Panc1 (cell line): ENCODE results near the gene COPS8. TPM values are rescaled to one million over a fixed set of nuclear protein-coding genes. Genes with fewer than 3 reads are reported as not detected.

Source experiments
- ATAC-seq: fragments of 200-7000 bp; cut with Tn5 transposase; 2 replicates; pipeline ENCODE4 v1.9.1; 2020; ENCODE audit warnings: mild to moderate bottlenecking, moderate library complexity
- BruUV-seq: library from RNA; stranded (reverse); fragments of 400-500 nt; replicated peaks from 2 replicates; lab custom pipeline; 2021; lab: Mats Ljungman, UMichigan
- CTCF ChIA-PET: fragments of 300-600 bp; sonication (Branson Sonifier 250); formaldehyde crosslinking; loops from one replicate; lab custom pipeline; 2022; ENCODE audit warnings: antibody characterized with exemption; lab: Charles Lee
- POLR2A ChIA-PET: fragments of 300-600 bp; sonication (Branson Sonifier 250); formaldehyde crosslinking; loops from one replicate; lab custom pipeline; 2022; ENCODE audit warnings: antibody characterized with exemption; lab: Charles Lee
- DNase-seq: peaks from one replicate; pipeline ENCODE4 v3.0.0-alpha.2; 2010; ENCODE audit warnings: low read depth, low spot score
- H3K27ac ChIP-seq: 2 replicates; pipeline ENCODE4 v1.5.1; 2011; ENCODE audit warnings: mild to moderate bottlenecking, low read length, inconsistent platforms
- H3K27me3 ChIP-seq: fragments of 200-500 bp; sonication (Bioruptor generic); 2 replicates; pipeline ENCODE4 v1.6.0; 2014; ENCODE audit warnings: low read length, inconsistent platforms; ENCODE audit not compliant: control insufficient read depth, insufficient read depth
- H3K36me3 ChIP-seq: fragments of 200-500 bp; sonication (Bioruptor generic); 2 replicates; pipeline ENCODE4 v1.5.1; 2014; ENCODE audit warnings: inconsistent platforms, mild to moderate bottlenecking, low read length, moderate library complexity; ENCODE audit not compliant: control insufficient read depth, insufficient read depth
- H3K4me1 ChIP-seq: 2 replicates; pipeline ENCODE4 v1.5.1; 2011; ENCODE audit warnings: inconsistent platforms, mild to moderate bottlenecking, low read length, moderate library complexity; ENCODE audit not compliant: control insufficient read depth, insufficient read depth
- H3K4me3 ChIP-seq, 2 experiments: 2 replicates each; pipeline ENCODE4 v1.5.1; 2011 to 2012; ENCODE audit warnings: low read depth in 2 of 2, low read length in 2 of 2, mild to moderate bottlenecking in 2 of 2, inconsistent platforms in 1 of 2, moderate library complexity in 1 of 2
- H3K9me3 ChIP-seq: fragments of 200-500 bp; sonication (Bioruptor generic); 2 replicates; pipeline ENCODE4 v1.5.1; 2014; ENCODE audit warnings: low read depth, mild to moderate bottlenecking, inconsistent platforms, low read length, moderate library complexity; ENCODE audit not compliant: control insufficient read depth, insufficient read depth
- CTCF ChIP-seq: fragments of 450-650 bp; IDR thresholded peaks from 2 replicates; pipeline ENCODE4 v1.5.1; 2017; ENCODE audit warnings: mild to moderate bottlenecking
- POLR2AphosphoS5 ChIP-seq: IDR thresholded peaks from 2 replicates; pipeline ENCODE4 v1.6.1; 2012; ENCODE audit warnings: mild to moderate bottlenecking, low read depth, low read length, moderate library complexity
- REST ChIP-seq, 2 experiments: IDR thresholded peaks; 2 replicates each; pipeline ENCODE4 v1.6.1; 2011 to 2012; ENCODE audit warnings: low read depth in 2 of 2, control low read depth in 1 of 2, low read length in 1 of 2, mild to moderate bottlenecking in 1 of 2, moderate library complexity in 1 of 2; ENCODE audit not compliant: insufficient read depth in 1 of 2
- SIN3A ChIP-seq: IDR thresholded peaks from 2 replicates; pipeline ENCODE4 v1.6.1; 2012; ENCODE audit warnings: low read depth, mild to moderate bottlenecking, low read length, moderate library complexity, borderline replicate concordance; ENCODE audit not compliant: insufficient read depth
- TCF7L2 ChIP-seq: IDR thresholded peaks from 2 replicates; pipeline ENCODE4 v1.6.1; 2011; ENCODE audit warnings: mild to moderate bottlenecking, low read depth, low read length, inconsistent platforms
- in situ Hi-C: cut with HindIII; loops from 2 replicates; pipeline ENCODE4 v1.10.0; 2016; ENCODE audit warnings: low sequenced_read_pairs, low pct_unique_long_range_greater_than_20kb
- intact Hi-C: fragments of 100-400 bp; cut with micrococcal nuclease; formaldehyde crosslinking; loops from one replicate; pipeline ENCODE4 v1.10.0; 2022; ENCODE audit not compliant: unreplicated experiment
- total RNA-seq: library from RNA; stranded (reverse); gene quantifications from one replicate; pipeline ENCODE4 v1.2.1, GENCODE V29; 2021; ENCODE audit not compliant: unreplicated experiment

The COPS8 gene
- total RNA-seq, 1 experiment from 2014 or later = 57.9 TPM

- POLR2A ChIA-PET = no interaction called here
- H3K27me3 ChIP-seq = 0 out of 2 replicates have a peak, but pooled peaks cover 2% of the 10 kb centered on the region
- ATAC-seq = no peak
- H3K36me3 ChIP-seq = no peaks in the 10 kb centered on the region
- BruUV-seq = no TSS peak
- CTCF ChIA-PET = no interaction called here
- no peak overlapping the region for H3K4me3 ChIP-seq
- intact Hi-C loops (no loop called here), in situ Hi-C loops (no loop called here)
- TF ChIP-seq CTCF (no peak), POLR2AphosphoS5 (no peak), REST (IDR thresholded peaks at IDR 0.05; ENCODE audit: insufficient read depth in 1 of 2, low read depth in 2 of 2, low read length in 1 of 2) (no peak), TCF7L2 (no peak)
- no peak for DNase-seq
- H3K4me1 ChIP-seq = no peaks in the 10 kb centered on the region; the same call in 1 of the 2 replicates
- no peaks in the 10 kb centered on the region for H3K9me3 ChIP-seq
- H3K27ac ChIP-seq = no peak overlapping the region
These were observed 20.7 kb upstream of the COPS8 start for GRCh38 chr2:237065071-237065377.

GRCh38 chr2:237066396-237066795 is 19.3 kb upstream of the COPS8 start:
- Histone ChIP-seq H3K36me3 (no peaks in the 10 kb centered on the region), H3K27me3 (0 out of 2 replicates have a peak, but pooled peaks cover 2% of the 10 kb centered on the region), H3K4me1 (no peaks in the 10 kb centered on the region), H3K27ac (no peak overlapping the region), H3K4me3 (no peak overlapping the region), H3K9me3 (no peaks in the 10 kb centered on the region)
- ATAC-seq (no peak), DNase-seq (no peak)
- in situ Hi-C loops (no loop called here), intact Hi-C loops (no loop called here)
- ChIA-PET POLR2A (no interaction called here), CTCF (interaction anchor here (0.6 kb wide), 1 partner anchor 335 kb away, joined by 9 read pairs; no protein-coding TSS in a partner anchor)
- no TSS peak for BruUV-seq
- no peak for TF ChIP-seq CTCF
- no peak for TF ChIP-seq TCF7L2
- TF ChIP-seq REST (IDR thresholded peaks at IDR 0.05; ENCODE audit: insufficient read depth in 1 of 2, low read depth in 2 of 2, low read length in 1 of 2) = no peak
- TF ChIP-seq SIN3A = no peak
- TF ChIP-seq POLR2AphosphoS5 = no peak
